Sigmoid colon (tissue), 4 donors: ENCODE data around the gene VGLL3.

Experiments
- CTCF ChIP-seq, 4 experiments: fragments of 450-650 bp in 3 of 4; fragments of 200-600 bp in 1 of 4; IDR thresholded peaks; one replicate each; pipeline ENCODE4 v1.5.1; 2016 to 2019; ENCODE audit warnings: antibody characterized with exemption in 4 of 4, mild to moderate bottlenecking in 3 of 4, moderate library complexity in 2 of 4
- EP300 ChIP-seq, 4 donors: sonication (generic); formaldehyde crosslinking; IDR thresholded peaks; one replicate each; pipeline ENCODE4 v1.6.1; 2017; ENCODE audit warnings: antibody characterized with exemption in 4 of 4
- POLR2A ChIP-seq, 2 donors: fragments of 450-650 bp; IDR thresholded peaks; one replicate each; pipeline ENCODE4 v1.6.1; 2016; ENCODE audit warnings: antibody characterized with exemption in 2 of 2, mild to moderate bottlenecking in 2 of 2, moderate library complexity in 2 of 2
- POLR2AphosphoS5 ChIP-seq, 4 donors: sonication (generic); formaldehyde crosslinking; IDR thresholded peaks; one replicate each; pipeline ENCODE4 v1.6.1; 2017; ENCODE audit warnings: antibody characterized with exemption in 4 of 4

DNA sequence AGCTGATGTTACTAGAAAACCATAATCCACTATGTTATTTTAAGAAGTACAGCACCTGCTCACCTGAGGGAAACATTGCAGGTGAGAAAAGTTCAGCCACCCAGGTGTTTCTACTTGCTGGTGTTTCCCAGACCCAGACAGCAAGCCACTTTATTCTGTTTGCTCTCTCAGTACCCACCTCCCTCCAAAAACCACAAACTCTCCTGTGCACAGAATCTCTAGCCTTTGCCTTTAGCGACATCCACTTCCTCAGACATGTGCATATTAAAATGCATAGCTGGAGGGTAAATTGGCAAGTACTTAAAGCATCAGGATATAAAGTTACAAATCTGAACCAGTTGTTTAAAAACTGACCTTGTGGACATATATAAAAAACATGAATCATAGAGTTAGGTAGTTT lies 36.7 kb downstream of the VGLL3 start:
- no peak for TF ChIP-seq CTCF (IDR thresholded peaks at IDR 0.05)
- no peak for TF ChIP-seq POLR2A (IDR thresholded peaks at IDR 0.05)
- TF ChIP-seq POLR2AphosphoS5 (IDR thresholded peaks at IDR 0.05): no peak
- no peak for TF ChIP-seq EP300 (IDR thresholded peaks at IDR 0.05)
